Measurements from ENCODE around the gene CERT1.

CERT1 gene

GRCh38 chr5:75438722-75439121, 72.7 kb downstream of the CERT1 start:
- Histone ChIP-seq H3K36me3 (ENCODE audit: control insufficient read depth in 2 of 2, insufficient read depth in 1 of 2, low read length in 2 of 2) (no peaks in the 10 kb centered on the region; a peak in 1 of 3 replicates), H3K9me3 (ENCODE audit: control insufficient read depth, insufficient read depth, low read depth, low read length) (no peaks in the 10 kb centered on the region), H3K4me3 (ENCODE audit: low read depth, low read length) (no peak overlapping the region), H3K27ac (ENCODE audit: extremely low read depth, low read depth, low read length) (no peak overlapping the region), H3K4me1 (ENCODE audit: control insufficient read depth, insufficient read depth, low read length) (no peaks in the 10 kb centered on the region)
- TF ChIP-seq ZNF785 (tag by site-specific recombination; IDR thresholded peaks at IDR 0.05) = no peak
- TF ChIP-seq ZNF112 (tag by site-specific recombination; IDR thresholded peaks at IDR 0.05) = no peak
- TF ChIP-seq, protein P1, sequence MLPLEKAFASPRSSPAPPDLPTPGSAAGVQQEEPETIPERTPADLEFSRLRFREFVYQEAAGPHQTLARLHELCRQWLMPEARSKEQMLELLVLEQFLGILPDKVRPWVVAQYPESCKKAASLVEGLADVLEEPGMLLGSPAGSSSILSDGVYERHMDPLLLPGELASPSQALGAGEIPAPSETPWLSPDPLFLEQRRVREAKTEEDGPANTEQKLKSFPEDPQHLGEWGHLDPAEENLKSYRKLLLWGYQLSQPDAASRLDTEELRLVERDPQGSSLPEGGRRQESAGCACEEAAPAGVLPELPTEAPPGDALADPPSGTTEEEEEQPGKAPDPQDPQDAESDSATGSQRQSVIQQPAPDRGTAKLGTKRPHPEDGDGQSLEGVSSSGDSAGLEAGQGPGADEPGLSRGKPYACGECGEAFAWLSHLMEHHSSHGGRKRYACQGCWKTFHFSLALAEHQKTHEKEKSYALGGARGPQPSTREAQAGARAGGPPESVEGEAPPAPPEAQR (tag by site-specific recombination; IDR thresholded peaks at IDR 0.05) = no peak
- TF ChIP-seq ZNF292 (tag by site-specific recombination; IDR thresholded peaks at IDR 0.05; ENCODE audit: borderline replicate concordance, low read depth) = no peak
- no peak for TF ChIP-seq ZNF223 (tag by site-specific recombination; IDR thresholded peaks at IDR 0.05)
- ChIA-PET CTCF (no interaction called here), POLR2A (no interaction called here)

GRCh38 chr5:75435096-75435495, 76.3 kb downstream of the CERT1 start:
- Histone ChIP-seq H3K4me3 (ENCODE audit: low read depth, low read length) (no peak overlapping the region), H3K27ac (ENCODE audit: extremely low read depth, low read depth, low read length) (no peak overlapping the region), H3K36me3 (ENCODE audit: control insufficient read depth in 2 of 2, insufficient read depth in 1 of 2, low read length in 2 of 2) (no peaks in the 10 kb centered on the region; a peak in 1 of 3 replicates), H3K4me1 (ENCODE audit: control insufficient read depth, insufficient read depth, low read length) (no peaks in the 10 kb centered on the region), H3K9me3 (ENCODE audit: control insufficient read depth, insufficient read depth, low read depth, low read length) (no peaks in the 10 kb centered on the region)
- CTCF ChIA-PET = no interaction called here
- POLR2A ChIA-PET = no interaction called here
- TF ChIP-seq ZBTB1 (tag by site-specific recombination; IDR thresholded peaks at IDR 0.05) = no peak
- TF ChIP-seq ZXDB (tag by site-specific recombination; IDR thresholded peaks at IDR 0.05) = no peak
- no peak for TF ChIP-seq ZNF660 (tag by site-specific recombination; IDR thresholded peaks at IDR 0.05)
- TF ChIP-seq ZNF280D (tag by site-specific recombination; IDR thresholded peaks at IDR 0.05) = no peak
- no peak for TF ChIP-seq OSR2 (tag by site-specific recombination; IDR thresholded peaks at IDR 0.05)
- TF ChIP-seq, protein P2, sequence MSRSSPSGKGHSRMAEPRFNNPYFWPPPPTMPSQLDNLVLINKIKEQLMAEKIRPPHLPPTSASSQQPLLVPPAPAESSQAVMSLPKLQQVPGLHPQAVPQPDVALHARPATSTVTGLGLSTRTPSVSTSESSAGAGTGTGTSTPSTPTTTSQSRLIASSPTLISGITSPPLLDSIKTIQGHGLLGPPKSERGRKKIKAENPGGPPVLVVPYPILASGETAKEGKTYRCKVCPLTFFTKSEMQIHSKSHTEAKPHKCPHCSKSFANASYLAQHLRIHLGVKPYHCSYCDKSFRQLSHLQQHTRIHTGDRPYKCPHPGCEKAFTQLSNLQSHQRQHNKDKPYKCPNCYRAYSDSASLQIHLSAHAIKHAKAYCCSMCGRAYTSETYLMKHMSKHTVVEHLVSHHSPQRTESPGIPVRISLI (tag by site-specific recombination; IDR thresholded peaks at IDR 0.05) = no peak

- CTCF ChIA-PET = interaction anchor here (0.6 kb wide), 1 partner anchor 388 kb away, joined by 3 read pairs; no protein-coding TSS in a partner anchor
- Histone ChIP-seq H3K27ac (ENCODE audit: extremely low read depth, low read depth, low read length) (no peak overlapping the region), H3K4me3 (ENCODE audit: low read depth, low read length) (no peak overlapping the region), H3K9me3 (ENCODE audit: control insufficient read depth, insufficient read depth, low read depth, low read length) (no peaks in the 10 kb centered on the region), H3K4me1 (ENCODE audit: control insufficient read depth, insufficient read depth, low read length) (no peaks in the 10 kb centered on the region), H3K36me3 (ENCODE audit: control insufficient read depth in 2 of 2, insufficient read depth in 1 of 2, low read length in 2 of 2) (no peaks in the 10 kb centered on the region; a peak in 1 of 3 replicates)
- POLR2A ChIA-PET = no interaction called here
- TF ChIP-seq KLF16 (tag by site-specific recombination; IDR thresholded peaks at IDR 0.05) = no peak
- no peak for TF ChIP-seq ZNF292 (tag by site-specific recombination; IDR thresholded peaks at IDR 0.05; ENCODE audit: borderline replicate concordance, low read depth)
- no peak for TF ChIP-seq ZNF311 (tag by site-specific recombination; IDR thresholded peaks at IDR 0.05; ENCODE audit: borderline replicate concordance)
- no peak for TF ChIP-seq YY2 (tag by site-specific recombination; IDR thresholded peaks at IDR 0.05)
- no peak for TF ChIP-seq ZNF146 (tag by site-specific recombination; IDR thresholded peaks at IDR 0.05)
- no peak for TF ChIP-seq ZNF37A (tag by site-specific recombination; IDR thresholded peaks at IDR 0.05)
- TF ChIP-seq ZNF280D (tag by site-specific recombination; IDR thresholded peaks at IDR 0.05) = no peak
- no peak for TF ChIP-seq ZNF76 (tag by site-specific recombination; IDR thresholded peaks at IDR 0.05; ENCODE audit: borderline replicate concordance, low read depth)
- TF ChIP-seq ZNF510 (tag by site-specific recombination; IDR thresholded peaks at IDR 0.05; ENCODE audit: insufficient replicate concordance) = no peak
- TF ChIP-seq ZNF19 (tag by site-specific recombination; IDR thresholded peaks at IDR 0.05; ENCODE audit: low read depth) = no peak
These were observed 77.5 kb downstream of the CERT1 start for GRCh38 chr5:75433814-75434506.

Measured in HEK293 (cell line).